Stimulated activated CD8-positive, alpha-beta memory T cell treated with anti-CD3 and anti-CD28 coated beads, Interleukin-4, amount 100 ng/mL, for 1 hour (primary cell): ENCODE data around the gene LDLRAD2.

Experiments used
- DNase-seq, 2 donors: peaks; one replicate each; pipeline ENCODE4 v3.0.0-alpha.2; 2020; ENCODE audit warnings: low read depth in 2 of 2, low spot score in 1 of 2

Gene LDLRAD2

GRCh38 chr1:21860971-21861370 lies 48.9 kb downstream of the LDLRAD2 start:
- DNase-seq, result no peak

DNA sequence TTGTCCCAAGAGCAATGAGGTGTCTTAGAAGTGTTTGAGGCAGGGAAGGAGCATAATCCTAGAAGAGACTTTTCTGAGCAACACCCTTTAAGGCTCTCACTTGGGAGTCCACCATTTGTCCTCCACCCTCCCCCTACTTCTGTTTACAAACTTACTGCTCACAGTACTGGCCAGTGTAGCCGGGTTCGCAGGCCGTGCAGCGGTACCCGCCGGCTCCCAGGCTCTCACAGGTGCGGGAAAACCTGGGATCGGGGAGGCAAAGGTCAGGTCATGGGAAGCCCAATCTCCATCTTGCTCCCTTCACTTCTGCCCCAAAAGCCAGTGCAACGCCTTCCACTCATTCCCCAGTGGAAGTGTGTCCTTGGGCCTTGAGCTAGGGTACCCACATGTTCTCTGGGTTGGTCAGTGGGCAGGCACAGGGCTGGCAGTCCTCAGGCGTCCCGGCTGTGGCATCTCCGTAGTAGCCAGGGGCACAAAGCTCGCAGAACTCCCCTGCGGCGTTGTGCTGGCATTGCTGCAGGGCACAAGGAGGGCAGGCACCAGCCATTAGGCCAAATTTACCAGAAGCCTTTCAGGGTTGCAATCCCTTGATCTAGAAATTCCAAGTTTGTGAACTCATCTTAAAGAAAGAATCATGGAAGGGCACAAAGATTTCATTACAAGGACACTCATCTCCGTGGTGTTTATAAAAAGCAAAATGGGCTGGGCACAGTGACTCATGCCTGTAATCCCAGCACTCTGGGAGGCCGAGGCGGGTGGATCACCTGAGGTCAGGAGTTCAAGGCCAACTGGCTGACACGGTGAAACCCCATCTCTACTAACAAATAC lies 49.8 kb downstream of the LDLRAD2 start:
- DNase-seq, result no peak

DNA sequence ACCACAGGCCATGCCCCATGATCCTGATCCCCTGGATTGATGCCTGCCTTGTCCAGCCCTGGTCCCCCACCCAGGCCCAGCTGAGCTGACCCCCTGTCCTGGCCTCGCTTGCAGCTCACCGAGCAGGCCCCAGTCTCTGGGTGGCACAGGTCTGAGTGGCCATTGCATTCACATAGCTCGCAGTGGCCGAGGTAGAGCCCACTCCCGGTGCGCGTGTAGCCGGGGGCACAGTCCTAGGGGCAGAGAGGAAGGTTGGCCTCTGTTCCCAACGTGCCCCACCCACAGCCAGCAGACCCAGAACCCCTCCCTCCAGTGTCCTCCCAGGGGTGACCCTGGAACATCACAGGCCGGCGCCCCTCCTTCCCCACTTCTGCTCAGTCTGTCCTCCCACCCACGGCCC lies 51.9 kb downstream of the LDLRAD2 start:
- DNase-seq, result no peak

- no peak for DNase-seq
Measured at GRCh38 chr1:21864730-21865129, 52.7 kb downstream of the LDLRAD2 start.

DNA sequence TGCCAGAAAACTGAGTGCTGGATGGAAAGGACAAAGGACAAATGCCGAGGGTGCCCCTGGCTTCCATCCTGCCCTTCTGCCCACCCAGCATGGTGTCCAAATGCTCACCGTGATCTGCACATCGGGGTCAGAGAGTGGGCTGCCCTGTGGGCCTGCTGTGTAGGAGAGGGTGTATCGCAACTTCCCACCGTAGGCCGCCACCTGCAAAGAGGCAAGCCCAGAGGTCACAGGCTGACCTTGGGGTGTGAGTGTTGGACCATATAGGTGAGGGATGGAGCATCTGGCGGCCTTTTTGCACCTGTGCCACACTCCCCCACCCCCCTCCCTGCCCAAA lies 53.5 kb downstream of the LDLRAD2 start:
- no peak for DNase-seq

DNA sequence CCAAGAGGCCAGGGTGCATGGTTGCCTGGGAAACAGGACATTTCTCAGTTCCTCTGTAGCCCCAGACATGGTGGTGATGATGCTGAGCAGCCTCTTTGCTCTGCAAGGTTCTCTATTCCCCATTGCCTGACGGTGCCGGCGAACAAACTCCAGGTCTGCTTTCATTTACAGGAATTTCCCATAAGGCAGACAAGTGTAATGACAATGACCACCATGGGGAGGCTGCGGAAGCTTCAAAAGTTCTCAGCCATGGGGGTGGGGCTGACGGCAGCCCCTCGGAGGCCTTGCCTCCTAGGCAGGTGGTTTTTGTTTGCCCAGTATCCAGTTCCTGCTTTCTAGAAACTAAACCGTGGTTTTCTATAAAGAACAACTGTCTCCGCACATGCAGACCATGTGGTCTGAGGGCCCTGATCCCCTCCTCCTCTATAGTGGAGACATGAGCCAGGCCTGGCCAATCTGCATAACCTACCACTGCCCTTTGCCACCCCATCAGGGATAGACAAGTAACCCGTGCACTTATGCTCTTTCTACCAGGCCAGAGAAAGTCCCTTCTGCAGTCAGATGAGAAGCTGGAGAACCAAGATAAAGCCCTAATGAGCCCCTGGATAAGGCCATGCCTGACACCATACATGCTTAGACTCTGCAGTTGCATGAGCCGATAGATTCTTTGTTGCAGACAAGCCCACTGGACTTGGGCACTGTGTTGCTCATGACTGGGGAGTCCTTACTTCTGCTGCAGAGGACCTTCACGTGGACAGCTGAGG lies 54.1 kb downstream of the LDLRAD2 start:
- DNase-seq, result no peak

- DNase-seq, result no peak
Measured at GRCh38 chr1:21866707-21867043, 54.6 kb downstream of the LDLRAD2 start.

GRCh38 chr1:21867451-21867996 lies 55.5 kb downstream of the LDLRAD2 start:
- no peak for DNase-seq

DNA sequence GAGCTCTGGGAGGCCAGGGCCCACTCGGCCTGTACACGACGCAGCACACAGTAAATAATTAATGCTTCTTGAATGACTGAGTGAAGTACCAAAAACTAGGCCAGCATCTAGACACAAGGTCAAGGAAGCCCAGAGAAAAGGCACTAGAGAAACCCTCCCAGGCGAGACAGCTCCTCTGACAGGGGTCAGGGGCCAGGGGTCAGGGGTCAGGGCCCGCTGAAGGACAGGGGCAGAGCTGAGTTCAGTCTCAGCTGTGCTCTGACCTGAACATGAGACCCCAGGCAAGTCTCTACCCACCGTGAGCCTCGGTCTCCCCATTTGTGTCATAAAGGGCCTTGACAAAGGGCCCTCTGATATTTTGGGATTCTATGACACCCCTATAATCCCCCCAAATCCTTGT lies 56.4 kb downstream of the LDLRAD2 start:
- no peak for DNase-seq

- DNase-seq, result no peak
Measured at GRCh38 chr1:21868941-21869454, 56.9 kb downstream of the LDLRAD2 start.

- no peak for DNase-seq
Measured at GRCh38 chr1:21869620-21870121, 57.6 kb downstream of the LDLRAD2 start.

GRCh38 chr1:21870611-21871010 lies 58.5 kb downstream of the LDLRAD2 start:
- no peak for DNase-seq

- DNase-seq, result no peak
Measured at GRCh38 chr1:21871943-21872342, 59.9 kb downstream of the LDLRAD2 start.

GRCh38 chr1:21872445-21873079 lies 60.5 kb downstream of the LDLRAD2 start:
- no peak for DNase-seq

DNA sequence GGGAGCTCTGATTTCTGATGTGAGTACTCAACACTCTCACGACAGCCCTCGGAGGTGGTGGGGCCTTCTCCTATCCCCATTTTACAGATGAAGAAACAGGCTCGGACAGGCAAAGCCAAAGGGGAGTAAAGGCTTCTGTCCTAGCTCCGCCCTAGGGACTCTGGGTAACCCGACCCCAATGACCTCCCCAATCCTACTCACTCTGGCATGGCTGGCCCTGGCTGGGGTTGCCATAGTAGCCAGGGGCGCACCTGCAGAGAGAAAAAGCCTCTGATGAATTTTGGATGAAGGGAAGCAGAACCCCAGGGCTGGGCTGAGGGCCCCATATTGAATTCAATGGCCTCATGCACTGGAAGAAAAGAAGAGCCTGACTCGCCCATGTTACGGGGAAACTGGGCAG lies 61.1 kb downstream of the LDLRAD2 start:
- DNase-seq, result no peak

DNA sequence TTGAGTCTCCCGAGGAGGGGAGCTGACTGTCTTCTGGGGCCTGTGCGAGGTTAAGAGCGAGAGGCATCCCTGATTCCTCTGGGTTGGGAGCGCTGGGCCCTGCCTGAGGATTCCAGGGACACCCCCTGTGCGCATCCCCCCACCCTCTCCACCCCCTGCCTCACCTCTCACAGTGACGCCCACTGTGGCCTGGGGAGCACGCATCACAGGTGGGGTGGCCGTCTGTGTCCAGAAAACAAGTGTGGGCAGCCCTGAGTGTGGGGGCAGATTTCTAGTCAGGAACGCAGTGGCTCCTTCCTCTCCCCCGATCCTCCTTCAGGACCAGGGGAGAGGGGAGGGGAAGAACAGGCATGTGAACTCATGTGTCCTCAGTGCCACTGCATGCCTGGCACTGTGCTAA lies 61.7 kb downstream of the LDLRAD2 start:
- DNase-seq, result no peak

DNA sequence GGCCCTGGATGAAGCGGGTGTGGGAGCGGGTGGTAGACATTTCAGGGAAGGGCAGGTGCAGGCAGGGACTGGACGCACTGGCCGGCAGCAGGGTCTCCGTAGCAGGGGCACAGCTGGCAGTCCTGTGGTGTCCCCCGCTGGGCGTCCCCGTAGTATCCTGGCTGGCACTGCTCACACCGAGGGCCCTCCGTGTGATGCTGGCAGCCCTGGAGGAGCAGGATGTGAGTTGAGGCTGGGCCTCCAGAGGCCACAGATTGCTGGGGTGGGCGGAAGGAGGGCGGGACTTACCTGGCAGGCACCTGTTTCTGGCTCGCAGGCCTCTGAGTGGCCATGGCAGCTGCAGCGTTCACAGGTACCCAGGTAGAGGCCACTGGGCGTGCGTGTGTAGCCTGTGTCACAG lies 62.3 kb downstream of the LDLRAD2 start:
- DNase-seq, result no peak
